IPS-18a (cell line): ENCODE data around the gene KRT17.
A peak's percentile ranks its signal among the peaks of the same experiment; 100 is the strongest.

Experiments used
- H3K27ac ChIP-seq: one replicate; pipeline ENCODE4 v1.5.1; 2013; ENCODE audit warnings: low read length
- H3K27me3 ChIP-seq: one replicate; pipeline ENCODE4 v1.6.1; 2013; ENCODE audit warnings: mild to moderate bottlenecking, low read length; ENCODE audit not compliant: control insufficient read depth, insufficient read depth
- H3K36me3 ChIP-seq: one replicate; pipeline ENCODE4 v1.6.1; 2013; ENCODE audit warnings: low read depth, low read length; ENCODE audit not compliant: control insufficient read depth
- H3K4me1 ChIP-seq: one replicate; pipeline ENCODE4 v1.6.1; 2013; ENCODE audit warnings: low read depth, low read length; ENCODE audit not compliant: control insufficient read depth
- H3K4me3 ChIP-seq: one replicate; pipeline ENCODE4 v1.5.1; 2013; ENCODE audit warnings: low read length
- H3K9ac ChIP-seq: one replicate; pipeline ENCODE4 v1.6.1; 2013; ENCODE audit warnings: mild to moderate bottlenecking, low read length, moderate library complexity
- H3K9me3 ChIP-seq: one replicate; pipeline ENCODE4 v1.6.1; 2013; ENCODE audit warnings: low read depth, low read length; ENCODE audit not compliant: control insufficient read depth

The KRT17 gene

GRCh38 chr17:41624208-41625101 is at the start of gene KRT17:
KRT17 (minus strand) TSS chr17:41624575; CDS start chr17:41624509, 66 bp downstream.
- H3K27me3 ChIP-seq: no peaks in the 10 kb centered on the region
- H3K4me3 ChIP-seq: no peak within 1 kb of the TSS
- no peaks in the 10 kb centered on the region for H3K36me3 ChIP-seq
- no peak within 1 kb of the TSS for H3K9ac ChIP-seq
- H3K9me3 ChIP-seq: no peaks in the 10 kb centered on the region
- H3K27ac ChIP-seq: no peak within 1 kb of the TSS
- H3K4me1 ChIP-seq: no peaks in the 10 kb centered on the region

DNA sequence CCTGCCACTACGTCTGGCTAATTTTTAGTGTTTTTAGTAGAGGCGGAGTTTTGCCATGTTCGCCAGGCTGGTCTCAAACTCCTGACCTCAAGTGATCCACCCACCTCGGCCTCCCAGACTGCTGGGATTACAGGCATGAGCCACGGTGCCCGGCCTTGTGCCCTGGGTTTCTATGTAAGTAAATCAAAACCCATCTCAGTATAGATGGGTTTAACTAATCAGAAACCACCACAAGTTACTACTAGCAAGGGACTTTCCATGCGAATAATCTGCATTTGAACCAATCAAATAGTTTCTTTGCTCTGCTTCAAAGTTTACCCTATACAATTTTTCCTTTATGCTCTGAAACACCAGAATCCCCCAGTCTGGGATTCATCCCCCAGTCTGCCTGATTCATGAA is 47.8 kb upstream of the KRT17 start:
- Histone ChIP-seq H3K4me1 (peaks cover 22% of the 10 kb centered on the region), H3K4me3 (no peak overlapping the region), H3K9ac (no peak overlapping the region), H3K27ac (no peak overlapping the region), H3K9me3 (no peaks in the 10 kb centered on the region), H3K36me3 (no peaks in the 10 kb centered on the region), H3K27me3 (peaks cover 6% of the 10 kb centered on the region)

DNA sequence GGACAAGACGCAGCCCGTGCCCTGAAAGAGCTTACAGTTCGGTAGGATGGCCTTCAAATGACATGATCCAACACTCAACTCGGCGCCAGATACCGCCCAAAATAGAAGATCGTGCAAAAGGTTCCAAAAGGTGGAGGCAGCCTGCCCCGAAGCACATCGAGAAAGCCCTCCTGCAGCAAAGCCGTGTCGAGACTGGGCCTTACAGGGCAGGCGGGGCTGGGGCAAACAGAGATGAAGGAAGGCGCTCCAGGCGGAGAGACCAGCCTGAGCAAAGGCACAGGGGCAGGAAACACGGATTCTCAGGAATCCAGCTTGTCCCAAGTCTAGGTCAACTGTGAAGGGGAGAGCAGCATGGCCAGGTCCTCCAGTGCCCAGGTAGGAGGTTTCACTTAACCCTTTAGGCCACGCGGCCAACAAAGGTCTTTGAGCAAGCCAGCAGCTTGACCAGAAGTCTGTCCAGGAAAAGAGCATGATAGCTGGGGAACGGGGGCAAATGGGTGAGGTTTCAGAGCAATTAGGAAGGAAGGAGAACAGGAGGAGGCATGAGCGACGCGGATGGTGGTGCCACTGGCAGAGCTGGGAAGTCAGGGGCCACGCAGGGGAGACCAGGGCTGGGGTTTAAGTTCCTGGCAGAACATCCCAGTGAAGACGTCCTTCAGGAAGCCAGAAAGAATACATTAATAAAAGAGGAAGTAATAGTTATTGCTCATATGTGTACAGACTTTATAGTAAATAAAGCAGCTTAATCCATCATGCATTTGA is 43.1 kb upstream of the KRT17 start:
- Histone ChIP-seq H3K27me3 (peaks cover 6% of the 10 kb centered on the region), H3K27ac (no peak overlapping the region), H3K9ac (no peak overlapping the region), H3K9me3 (no peaks in the 10 kb centered on the region), H3K4me1 (peaks cover 11% of the 10 kb centered on the region), H3K4me3 (peak overlapping the region; percentile 64), H3K36me3 (no peaks in the 10 kb centered on the region)

DNA sequence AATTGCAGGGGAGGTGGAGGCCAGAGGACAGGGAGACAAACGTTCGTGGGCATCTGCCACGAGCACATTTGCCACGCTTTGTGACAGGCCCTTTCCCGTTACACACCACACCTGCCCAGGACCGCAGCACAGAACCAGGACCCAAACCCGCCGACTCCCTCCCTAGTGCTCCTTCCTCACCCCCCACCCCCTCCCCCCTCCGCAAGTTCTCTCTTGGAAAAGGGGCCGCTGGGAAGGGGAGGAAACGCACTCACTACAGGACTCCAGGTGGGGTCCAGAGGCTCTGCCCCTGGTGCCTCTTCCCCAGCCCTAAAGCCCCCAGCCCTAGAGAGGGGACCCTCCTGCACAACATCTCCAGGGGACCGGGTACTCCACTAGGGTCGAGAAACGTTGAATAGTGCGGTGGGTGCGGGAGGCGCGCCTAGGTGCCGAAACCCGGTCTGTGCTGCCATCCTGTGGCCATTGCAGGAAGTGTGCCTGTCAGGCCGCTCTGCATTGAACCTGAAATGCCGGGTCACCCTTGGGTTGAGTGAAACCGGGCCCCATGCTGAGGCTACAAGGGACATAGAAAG is 42.4 kb upstream of the KRT17 start:
- H3K27ac ChIP-seq: no peak overlapping the region
- H3K9ac ChIP-seq: no peak overlapping the region
- peak overlapping the region; percentile 64 for H3K4me3 ChIP-seq
- no peaks in the 10 kb centered on the region for H3K36me3 ChIP-seq
- H3K27me3 ChIP-seq: peaks cover 6% of the 10 kb centered on the region
- peaks cover 11% of the 10 kb centered on the region for H3K4me1 ChIP-seq
- H3K9me3 ChIP-seq: no peaks in the 10 kb centered on the region

DNA sequence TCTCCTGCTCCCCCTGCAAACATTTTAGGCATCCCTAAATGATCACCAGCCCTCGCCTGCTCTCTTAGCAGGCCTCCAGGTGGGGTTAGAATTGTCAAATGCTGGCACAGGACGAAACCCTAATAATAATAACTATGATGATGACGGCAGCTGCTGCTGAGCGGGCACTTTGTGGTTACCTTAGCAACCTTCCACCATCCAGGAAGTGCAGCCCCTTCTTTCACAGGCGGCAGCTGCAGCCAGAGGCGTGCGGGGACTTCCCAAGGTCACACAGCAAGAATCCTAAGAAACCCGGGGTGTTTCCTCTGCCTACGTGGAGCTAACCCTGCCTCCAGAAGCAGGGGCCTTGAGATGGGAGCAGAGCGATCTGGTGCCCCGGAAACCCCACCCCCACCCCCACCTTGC is 41.9 kb upstream of the KRT17 start:
- Histone ChIP-seq H3K36me3 (no peaks in the 10 kb centered on the region), H3K4me1 (peaks cover 11% of the 10 kb centered on the region), H3K4me3 (peak overlapping the region; percentile 64), H3K9me3 (no peaks in the 10 kb centered on the region), H3K27ac (no peak overlapping the region), H3K27me3 (peaks cover 6% of the 10 kb centered on the region), H3K9ac (peak overlapping the region; percentile 53)

DNA sequence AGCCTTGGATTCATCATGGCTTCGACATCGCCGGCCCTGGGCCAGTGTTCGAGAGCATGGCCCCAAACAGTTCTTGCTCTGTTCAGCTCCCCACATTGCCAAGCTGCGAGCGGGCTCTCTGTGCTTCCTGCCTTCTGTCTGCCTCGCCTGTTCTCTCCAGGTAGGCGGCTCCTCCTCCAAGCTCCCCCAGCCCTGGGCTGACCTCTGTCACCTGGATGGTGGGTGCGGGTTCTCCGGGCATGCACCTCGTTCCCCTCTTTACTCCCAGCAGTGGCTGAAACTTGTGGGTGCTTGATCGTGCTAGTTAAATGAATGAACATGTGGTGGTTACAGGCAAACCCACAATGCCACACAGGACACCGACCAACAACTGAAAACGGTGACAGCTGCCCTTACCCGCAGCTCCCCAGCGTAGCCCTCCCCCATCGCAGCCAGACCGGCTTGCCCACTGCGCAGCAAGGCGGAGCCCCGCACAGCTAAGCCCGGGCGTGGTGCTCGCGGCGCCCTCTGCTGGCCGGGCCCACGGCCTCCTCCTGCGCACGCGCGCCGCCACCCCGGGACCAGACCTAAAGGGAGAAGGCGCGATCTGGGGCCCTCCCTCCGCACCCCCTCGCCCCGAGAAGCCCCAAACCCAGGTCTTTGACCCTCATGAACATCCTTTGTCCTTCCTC is 41.3 kb upstream of the KRT17 start:
- Histone ChIP-seq H3K4me3 (peak overlapping the region; percentile 64), H3K27ac (no peak overlapping the region), H3K4me1 (peaks cover 11% of the 10 kb centered on the region), H3K36me3 (no peaks in the 10 kb centered on the region), H3K9me3 (no peaks in the 10 kb centered on the region), H3K27me3 (peaks cover 6% of the 10 kb centered on the region), H3K9ac (peak overlapping the region; percentile 53)

- Histone ChIP-seq H3K9ac (no peak overlapping the region), H3K27me3 (peaks cover 6% of the 10 kb centered on the region), H3K36me3 (no peaks in the 10 kb centered on the region), H3K27ac (no peak overlapping the region), H3K4me1 (peaks cover 11% of the 10 kb centered on the region), H3K4me3 (peak overlapping the region; percentile 64), H3K9me3 (no peaks in the 10 kb centered on the region)
These were observed 40.5 kb upstream of the KRT17 start for GRCh38 chr17:41664587-41665565.

GRCh38 chr17:41664172-41664457 is 39.7 kb upstream of the KRT17 start:
- peaks cover 6% of the 10 kb centered on the region for H3K27me3 ChIP-seq
- H3K9ac ChIP-seq: no peak overlapping the region
- no peak overlapping the region for H3K27ac ChIP-seq
- no peak overlapping the region for H3K4me3 ChIP-seq
- no peaks in the 10 kb centered on the region for H3K36me3 ChIP-seq
- H3K4me1 ChIP-seq: peaks cover 11% of the 10 kb centered on the region
- H3K9me3 ChIP-seq: no peaks in the 10 kb centered on the region

- Histone ChIP-seq H3K9ac (no peak overlapping the region), H3K27me3 (peaks cover 6% of the 10 kb centered on the region), H3K36me3 (no peaks in the 10 kb centered on the region), H3K4me1 (peaks cover 11% of the 10 kb centered on the region), H3K9me3 (no peaks in the 10 kb centered on the region), H3K27ac (no peak overlapping the region), H3K4me3 (no peak overlapping the region)
These were observed 39.2 kb upstream of the KRT17 start for GRCh38 chr17:41663451-41664171.

DNA sequence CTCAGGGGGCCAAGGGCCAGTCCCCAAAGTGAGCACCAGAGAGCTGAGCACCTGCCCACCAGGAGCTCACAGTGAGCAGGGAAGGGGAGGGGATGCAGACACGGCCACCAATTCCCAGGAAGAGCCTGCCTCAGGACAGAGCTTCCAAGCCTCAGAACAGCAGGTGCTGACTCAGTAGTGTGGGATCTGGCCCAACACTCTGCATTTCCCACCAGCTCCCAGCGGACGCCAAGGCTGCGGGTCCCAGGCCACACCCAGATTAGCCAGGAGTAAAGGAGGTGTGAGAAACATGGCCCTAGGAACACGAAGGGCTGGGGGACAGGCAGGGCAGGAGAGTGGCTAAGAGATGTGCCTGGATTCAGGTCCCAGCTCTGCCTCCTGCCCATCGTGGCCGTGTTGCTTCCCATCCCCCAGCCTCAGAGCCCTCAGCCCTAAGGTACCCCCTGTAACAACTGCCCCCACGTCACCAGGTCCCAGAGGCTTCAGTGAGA is 35.9 kb upstream of the KRT17 start:
- no peak overlapping the region for H3K27ac ChIP-seq
- H3K4me1 ChIP-seq: no peaks in the 10 kb centered on the region
- no peaks in the 10 kb centered on the region for H3K27me3 ChIP-seq
- no peaks in the 10 kb centered on the region for H3K9me3 ChIP-seq
- H3K4me3 ChIP-seq: no peak overlapping the region
- no peaks in the 10 kb centered on the region for H3K36me3 ChIP-seq
- H3K9ac ChIP-seq: no peak overlapping the region
